LNCaP clone FGC (cell line): ENCODE measurements around the gene SV2B.

Source experiments
- DNase-seq: peaks from one replicate; pipeline ENCODE4 v3.0.0-alpha.2; 2011; ENCODE audit warnings: low read depth
- H3K4me3 ChIP-seq: 2 replicates; pipeline ENCODE4 v1.5.1; 2011; ENCODE audit warnings: mild to moderate bottlenecking, low read depth, low read length, control low read depth
- TF ChIP-seq, protein P1 (sequence below): IDR thresholded peaks from 2 replicates; pipeline ENCODE4 v1.5.1; 2012; ENCODE audit warnings: mild to moderate bottlenecking; ENCODE audit not compliant: control insufficient read depth, insufficient read depth; ENCODE audit errors: extremely low read depth

The SV2B gene

DNA sequence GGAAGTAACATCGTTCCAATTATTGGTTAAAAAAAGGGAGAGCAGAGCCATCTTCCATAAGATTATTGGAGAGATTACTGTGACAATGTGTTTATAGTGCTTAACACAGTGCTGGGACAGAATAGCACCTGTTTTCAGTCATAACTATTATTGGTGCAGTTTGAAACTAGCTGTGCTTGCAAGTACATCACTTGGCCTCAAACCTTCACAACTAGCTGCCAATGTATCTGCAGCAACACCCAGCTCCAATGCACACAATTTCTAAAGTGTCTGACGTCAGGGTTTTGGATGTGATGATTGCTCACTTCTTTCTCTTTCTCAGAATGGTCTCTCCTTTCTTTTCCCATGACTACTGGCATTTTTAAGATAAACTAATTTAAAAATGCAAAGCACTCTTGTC, 246.2 kb downstream of the SV2B start:
- DNase-seq: no peak
- TF ChIP-seq, protein P1, sequence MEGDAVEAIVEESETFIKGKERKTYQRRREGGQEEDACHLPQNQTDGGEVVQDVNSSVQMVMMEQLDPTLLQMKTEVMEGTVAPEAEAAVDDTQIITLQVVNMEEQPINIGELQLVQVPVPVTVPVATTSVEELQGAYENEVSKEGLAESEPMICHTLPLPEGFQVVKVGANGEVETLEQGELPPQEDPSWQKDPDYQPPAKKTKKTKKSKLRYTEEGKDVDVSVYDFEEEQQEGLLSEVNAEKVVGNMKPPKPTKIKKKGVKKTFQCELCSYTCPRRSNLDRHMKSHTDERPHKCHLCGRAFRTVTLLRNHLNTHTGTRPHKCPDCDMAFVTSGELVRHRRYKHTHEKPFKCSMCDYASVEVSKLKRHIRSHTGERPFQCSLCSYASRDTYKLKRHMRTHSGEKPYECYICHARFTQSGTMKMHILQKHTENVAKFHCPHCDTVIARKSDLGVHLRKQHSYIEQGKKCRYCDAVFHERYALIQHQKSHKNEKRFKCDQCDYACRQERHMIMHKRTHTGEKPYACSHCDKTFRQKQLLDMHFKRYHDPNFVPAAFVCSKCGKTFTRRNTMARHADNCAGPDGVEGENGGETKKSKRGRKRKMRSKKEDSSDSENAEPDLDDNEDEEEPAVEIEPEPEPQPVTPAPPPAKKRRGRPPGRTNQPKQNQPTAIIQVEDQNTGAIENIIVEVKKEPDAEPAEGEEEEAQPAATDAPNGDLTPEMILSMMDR: no peak
- H3K4me3 ChIP-seq: no peak overlapping the region

DNA sequence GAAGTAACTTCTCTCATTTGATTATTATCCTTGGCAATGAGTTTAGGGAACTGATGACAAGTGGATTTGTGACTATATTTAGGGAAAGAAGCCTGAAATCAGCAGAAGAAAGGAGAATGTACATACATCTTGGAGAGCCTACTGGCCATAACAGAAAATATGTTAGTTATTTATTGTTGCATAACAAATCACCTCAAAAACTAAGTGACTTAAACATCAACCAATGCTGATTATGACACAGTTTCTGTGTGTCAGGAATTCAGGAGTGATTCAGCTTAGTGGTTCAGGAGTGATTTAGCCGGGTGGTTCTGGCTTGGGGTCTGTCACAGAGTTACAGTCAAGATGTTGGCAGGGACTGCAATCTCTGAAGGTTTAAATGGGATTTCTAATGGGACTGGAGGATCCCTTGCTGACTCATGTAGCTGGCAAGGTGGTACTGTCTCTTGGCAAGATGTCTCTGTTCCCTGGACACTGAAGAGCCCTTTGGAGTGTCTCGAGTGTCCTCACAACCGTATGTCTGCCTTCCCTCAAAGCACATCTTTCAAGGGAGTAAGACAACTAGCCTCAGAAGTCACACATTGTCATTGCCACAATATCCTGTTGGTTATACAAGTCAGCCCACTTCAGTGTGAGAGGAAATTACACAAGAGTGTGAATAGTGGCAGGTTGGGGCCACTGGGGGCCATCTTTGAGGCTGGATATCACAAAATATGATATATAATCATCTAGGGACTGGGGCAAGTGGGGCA, 248.9 kb downstream of the SV2B start:
- TF ChIP-seq, protein P1: no peak

More for the DNA sequence above, 248.9 kb downstream of the SV2B start:
- H3K4me3 ChIP-seq: no peak overlapping the region
- DNase-seq: no peak
